Stimulated activated CD4-positive, alpha-beta T cell treated with anti-CD3 and anti-CD28 coated beads, Interleukin-1b, Interleukin-23, amount 100 ng/mL, for 24 hours (primary cell): Measurements from ENCODE around the gene NIPBL.
"Not testable (repeated sequence)": the region's sequence is repeated elsewhere in the genome, so short reads cannot be mapped to it uniquely, and the experiment has no call there.

Experiments used
- DNase-seq, 4 experiments: peaks; one replicate each; pipeline ENCODE4 v3.0.0-alpha.2; 2020; ENCODE audit warnings: low read depth in 4 of 4, low spot score in 1 of 4

The NIPBL gene

DNA sequence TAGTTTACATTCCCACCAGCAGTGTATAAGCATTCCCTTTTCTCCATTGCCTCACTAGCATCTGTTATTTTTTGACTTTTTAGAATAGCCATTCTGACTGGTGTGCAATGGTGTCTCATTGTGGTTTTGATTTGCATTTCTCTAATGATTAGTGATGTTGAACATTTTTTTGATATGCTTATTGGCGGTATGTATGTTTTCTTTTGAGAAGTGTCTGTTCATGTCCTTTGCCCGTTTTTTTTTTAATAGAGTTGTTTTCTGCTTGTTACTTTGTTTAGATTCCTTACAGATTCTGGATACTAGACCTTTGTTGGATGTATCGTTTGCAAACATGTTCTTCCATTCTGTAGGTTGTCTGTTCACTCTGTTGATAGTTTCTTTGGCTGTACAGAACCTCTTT is 25.3 kb downstream of the NIPBL start:
- DNase-seq = no peak

DNA sequence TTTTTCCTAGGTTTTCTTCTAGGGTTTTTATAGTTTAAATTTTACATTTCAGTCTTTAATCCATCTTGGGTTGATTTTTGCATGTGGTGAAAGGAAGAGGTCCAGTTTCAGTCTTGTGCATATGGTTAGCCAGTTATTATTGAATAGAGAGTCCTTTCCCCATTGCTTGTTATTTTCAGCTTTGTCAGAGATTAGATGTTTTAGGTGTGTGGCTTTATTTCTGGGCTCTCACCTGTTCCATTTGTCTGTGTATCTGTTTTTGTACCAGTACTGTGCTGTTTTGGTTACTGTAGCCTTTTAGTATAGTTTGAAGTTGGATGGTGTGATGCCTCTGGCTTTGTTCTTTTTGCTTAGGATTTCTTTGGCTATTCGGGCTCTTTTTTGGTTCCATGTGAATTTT is 25.8 kb downstream of the NIPBL start:
- no peak for DNase-seq

DNA sequence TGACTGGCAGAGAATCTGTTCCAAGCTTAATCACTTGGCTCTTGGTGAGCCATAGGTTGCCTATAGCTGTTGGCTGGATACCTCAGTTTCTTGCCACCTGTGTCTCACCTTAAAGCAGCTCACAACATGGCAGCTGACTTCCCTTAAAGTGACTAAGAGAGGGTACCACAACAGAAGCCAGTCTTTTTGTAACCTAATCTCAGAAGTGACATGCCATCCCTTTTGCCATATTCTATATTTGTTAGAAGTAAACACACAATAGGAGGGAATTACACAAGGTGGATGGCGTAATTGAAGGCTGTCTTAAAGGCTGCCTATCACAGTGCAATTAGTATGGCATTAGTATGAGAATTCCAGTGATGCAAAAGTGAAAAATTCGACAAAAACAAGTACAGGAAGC is 28.1 kb downstream of the NIPBL start:
- DNase-seq = no peak

DNA sequence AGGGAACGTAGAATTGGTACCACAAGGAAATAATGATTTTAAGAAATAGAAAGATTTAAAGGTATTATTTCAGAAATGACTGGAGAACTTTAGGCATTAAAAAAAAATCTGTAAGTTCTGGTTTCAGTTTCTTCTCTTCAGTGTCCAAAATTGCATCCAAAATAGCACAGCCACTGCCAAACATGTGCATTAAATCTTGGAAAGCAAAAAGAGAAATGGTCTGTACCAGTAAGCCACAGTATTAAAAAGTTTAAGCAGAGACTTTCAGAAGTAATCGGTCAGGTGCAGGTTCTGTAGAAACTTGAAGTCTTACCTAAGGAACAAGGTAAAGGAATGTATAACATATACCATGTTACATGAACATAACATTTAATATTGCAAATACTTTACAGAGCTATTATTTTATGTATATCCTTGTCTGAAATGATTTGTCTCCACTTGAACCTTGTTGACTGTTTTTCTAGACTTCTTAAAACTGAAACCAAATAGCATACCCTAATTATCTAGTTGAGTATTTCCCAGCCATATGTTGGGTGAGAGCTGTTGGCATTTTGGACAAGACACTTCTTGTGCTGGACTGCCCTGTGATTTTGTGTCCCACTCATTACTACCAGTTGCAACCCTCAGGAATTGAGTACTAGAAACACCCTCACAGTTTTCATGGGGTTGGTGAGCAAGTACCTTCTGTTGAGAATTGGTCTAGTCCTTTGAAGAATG is 32.1 kb downstream of the NIPBL start:
- DNase-seq = no peak

DNA sequence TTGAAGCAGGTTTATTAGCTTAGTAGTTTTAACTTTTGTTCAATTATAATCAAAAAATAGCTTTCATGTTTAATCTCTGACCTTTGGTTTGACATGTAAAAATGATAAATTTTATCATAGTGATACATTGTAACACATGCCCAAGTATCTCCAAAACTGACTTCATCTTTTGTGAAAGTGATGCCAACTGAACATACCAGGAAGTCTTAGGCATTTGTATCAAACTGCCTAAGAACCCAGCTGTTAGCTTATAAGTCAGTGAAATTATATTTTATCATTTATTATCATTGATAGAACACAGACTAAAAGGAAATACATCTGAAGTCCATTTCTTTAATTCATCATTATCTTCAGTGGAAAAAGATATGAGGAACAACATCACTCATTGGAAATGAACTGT is 39.1 kb downstream of the NIPBL start:
- DNase-seq = no peak

DNA sequence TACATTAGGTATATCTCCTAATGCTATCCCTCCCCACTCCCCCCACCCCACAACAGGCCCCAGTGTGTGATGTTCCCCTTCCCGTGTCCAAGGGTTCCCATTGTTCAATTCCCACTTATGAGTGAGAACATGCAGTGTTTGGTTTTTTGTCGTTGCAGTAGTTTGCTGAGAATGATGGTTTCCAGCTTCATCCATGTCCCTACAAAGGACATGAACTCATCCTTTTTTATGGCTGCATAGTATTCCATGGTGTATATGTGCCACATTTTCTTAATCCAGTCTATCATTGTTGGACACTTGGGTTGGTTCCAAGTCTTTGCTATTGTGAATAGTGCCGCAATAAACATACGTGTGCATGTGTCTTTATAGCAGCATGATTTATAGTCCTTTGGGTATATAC is 40.0 kb downstream of the NIPBL start:
- DNase-seq = not testable (repeated sequence)

DNA sequence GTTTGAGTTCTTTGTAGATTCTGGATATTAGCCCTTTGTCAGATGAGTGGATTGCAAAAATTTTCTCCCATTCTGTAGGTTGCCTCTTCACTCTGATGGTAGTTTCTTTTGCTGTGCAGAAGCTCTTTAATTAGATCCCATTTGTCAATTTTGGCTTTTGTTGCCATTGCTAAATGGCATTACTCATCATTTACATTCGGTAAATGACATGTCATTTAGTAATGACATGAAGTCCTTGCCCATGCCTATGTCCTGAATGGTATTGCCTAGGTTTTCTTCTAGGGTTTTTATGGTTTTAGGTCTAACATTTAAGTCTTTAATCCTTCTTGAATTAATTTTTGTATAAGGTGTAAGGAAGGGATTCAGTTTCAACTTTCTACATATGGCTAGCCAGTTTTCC is 40.8 kb downstream of the NIPBL start:
- not testable (repeated sequence) for DNase-seq

DNA sequence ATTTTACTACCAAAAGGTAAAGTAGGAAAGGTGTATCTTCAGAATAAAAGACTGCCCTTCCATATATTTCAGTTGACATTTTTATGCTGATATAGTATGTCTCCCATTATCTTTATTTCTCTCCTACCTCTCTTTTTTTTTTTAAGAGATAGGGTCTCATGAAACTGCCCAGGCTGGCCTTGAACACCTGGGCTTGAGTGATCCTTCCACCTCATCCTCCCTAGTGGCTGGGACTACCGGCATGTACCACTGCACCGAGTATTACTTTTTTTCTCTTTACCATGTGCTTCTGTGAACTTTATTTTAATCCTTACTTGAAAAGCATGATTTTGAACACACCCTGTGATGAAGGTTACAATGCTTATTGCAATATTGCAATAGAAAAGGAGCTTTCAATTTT is 42.7 kb downstream of the NIPBL start:
- DNase-seq = no peak

DNA sequence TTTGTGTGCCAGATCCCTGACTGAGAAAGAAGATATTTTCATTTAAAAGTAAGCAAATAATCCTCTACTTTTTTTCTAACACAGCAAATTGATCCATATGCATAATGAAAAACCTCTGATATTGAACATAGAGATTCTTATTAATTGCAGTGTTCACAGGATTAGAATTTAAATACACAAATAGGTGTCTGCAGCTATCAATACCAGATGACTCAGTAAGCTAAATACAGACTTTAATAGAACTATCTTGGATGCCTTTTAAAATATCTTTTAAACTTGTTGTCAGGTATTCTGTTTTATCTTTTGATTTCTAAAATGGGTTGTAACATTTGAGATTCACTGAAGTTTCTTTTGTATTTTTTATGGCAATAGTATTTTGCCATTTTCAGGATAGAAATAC is 43.1 kb downstream of the NIPBL start:
- DNase-seq = no peak

DNA sequence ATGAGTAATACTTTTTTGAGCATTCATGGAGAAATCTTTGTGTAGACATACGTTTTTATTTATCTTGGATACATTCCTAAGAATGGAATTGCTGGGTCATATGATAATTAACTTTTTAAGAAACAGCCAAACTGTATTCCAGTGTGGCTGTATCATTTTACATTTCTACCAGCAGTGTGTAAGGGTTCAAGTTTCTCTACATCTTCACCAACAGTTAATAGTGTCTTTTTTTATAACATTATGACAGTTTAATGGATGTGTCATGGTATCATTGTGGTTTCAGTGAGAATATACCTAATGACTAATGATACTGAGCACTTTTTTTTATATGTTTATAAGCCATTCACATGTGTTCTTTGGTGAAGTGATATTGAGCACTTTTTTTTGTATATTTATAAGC is 52.4 kb downstream of the NIPBL start:
- DNase-seq = no peak

DNA sequence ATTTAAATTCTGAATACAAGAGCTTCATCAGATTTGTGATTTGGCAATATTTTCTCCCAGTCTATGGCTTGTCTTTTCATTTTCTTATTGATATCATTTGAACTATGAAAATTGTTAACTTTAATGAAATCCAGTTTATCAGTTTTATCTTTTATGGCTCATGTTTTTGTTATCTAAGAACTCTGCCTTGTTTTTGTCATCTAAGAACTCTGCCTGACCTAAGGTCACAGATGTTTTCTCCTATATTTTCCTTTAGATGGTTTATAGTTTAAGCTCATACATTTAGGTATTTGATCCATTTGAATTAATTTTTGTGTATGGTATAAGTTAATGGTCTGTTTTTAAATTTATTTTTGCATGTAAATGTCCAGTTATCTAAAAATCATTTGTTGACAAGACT is 52.9 kb downstream of the NIPBL start:
- no peak for DNase-seq

DNA sequence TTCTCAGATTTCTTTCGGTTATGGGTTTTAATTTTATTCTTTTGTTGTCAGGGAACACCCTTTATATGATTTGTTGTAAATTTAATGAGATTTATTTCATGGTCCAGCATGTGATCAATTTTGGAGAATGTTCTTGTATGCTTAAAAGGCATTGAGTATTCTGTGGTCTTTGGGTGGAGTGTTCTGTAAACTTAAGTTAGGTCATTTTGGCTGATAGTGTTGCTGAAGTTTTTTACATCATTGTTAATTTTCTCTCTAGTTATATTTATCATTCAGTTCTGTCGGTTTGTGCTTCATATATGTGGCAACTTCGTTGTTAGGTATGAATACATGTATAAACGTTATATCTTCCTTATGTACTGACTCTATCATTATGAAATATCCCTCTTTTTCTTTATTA is 55.5 kb downstream of the NIPBL start:
- DNase-seq = no peak

DNA sequence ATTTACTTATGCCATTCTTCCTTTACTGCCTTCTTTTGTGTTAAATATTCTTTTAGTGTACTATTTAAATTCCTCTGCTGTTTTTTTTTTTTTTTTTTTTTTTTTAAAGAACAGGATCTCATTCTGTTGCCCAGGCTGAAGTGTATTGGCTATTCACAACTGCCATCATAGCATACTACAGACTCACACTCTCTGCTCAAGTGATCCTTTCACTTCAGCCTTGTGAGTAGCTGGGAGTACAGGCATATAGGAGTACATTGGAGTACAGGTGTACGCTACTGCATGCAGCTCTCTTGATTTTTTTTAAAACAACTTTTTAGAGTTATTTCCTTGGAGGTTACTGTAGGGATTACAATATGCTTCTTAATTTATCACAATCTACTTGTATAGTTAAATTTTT is 56.1 kb downstream of the NIPBL start:
- no peak for DNase-seq

DNA sequence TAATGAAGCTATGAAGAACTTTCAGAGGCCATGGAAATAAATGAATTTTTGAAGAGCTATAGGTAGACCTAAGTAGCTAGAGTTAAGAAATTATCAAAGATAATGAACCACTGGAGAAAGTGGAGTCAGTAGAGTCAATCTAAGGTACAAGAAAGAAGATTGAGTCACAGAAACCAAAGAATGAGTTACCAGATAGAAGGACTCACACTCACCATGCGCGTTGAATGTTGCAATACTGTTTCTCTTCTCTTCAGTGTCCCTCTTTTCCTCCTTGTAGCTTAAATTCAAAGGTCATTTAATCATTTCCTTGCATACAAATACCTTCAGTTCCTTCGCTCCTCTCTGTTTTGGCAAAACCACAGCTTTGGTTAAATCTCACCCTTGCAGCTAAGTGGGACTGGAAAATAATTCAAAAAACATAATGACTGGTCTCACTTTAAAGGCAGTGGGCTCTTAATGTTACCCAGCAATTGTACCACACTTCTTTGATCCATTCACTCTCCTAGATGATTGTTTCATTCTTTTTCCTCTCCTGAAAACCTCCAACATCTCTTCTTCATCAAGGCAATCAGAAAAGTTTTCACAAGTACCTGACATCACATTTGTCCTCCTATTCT is 58.3 kb downstream of the NIPBL start:
- no peak for DNase-seq

DNA sequence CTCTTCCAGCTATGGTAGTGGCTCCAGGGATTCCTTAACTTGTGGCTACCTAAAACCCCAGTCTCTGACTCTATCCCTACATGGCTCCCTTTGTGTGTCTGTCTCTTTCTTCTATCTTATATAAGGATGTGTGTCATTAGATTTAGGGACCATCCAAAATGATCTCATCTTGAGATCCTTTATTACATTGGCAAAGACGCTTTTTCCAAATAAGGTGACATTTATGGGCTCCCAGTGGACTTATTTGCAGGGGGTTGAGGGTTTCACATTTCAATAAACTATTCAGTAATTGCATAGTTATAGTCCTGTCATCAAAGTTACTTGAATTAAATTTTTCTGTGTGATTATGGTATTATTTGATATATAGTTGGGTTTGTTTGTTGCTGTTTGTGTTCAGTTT is 59.2 kb downstream of the NIPBL start:
- no peak for DNase-seq

DNA sequence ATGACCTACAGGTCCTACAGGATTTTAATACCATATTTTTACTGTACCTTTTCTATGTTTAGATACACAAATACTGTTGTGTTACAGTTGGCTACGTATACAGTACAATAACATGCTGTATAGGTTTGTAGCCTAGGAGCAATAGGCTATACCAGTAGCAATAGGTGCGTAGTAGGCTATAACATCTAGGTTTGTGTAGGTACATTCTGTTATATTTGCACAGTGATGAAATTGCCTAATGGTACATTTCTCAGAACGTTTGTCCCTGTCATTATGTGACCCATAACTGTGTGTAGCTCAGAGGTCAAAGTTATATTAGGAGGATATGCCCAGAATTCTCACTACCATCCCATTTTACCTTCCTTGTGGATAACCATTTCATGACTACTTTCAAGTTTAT is 59.7 kb downstream of the NIPBL start:
- no peak for DNase-seq

DNA sequence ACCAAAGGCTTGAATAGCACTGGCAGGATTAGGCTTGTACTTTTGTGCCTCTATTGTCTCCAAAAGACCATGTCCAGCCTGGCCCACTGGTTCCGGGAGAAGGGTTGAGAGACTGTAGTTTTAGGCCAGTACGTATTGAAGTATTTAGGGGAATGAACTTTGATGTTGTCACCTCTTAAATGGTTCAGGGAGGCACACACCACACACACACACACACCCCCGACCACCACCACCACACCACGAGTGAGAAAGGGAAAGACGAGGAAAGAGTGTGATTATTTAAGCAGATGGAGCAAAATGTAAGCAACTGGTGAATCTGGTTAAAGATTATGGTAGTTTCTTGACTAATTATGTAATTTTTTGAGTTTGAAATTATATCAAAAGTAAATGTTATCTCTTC is 61.6 kb downstream of the NIPBL start:
- DNase-seq = no peak

DNA sequence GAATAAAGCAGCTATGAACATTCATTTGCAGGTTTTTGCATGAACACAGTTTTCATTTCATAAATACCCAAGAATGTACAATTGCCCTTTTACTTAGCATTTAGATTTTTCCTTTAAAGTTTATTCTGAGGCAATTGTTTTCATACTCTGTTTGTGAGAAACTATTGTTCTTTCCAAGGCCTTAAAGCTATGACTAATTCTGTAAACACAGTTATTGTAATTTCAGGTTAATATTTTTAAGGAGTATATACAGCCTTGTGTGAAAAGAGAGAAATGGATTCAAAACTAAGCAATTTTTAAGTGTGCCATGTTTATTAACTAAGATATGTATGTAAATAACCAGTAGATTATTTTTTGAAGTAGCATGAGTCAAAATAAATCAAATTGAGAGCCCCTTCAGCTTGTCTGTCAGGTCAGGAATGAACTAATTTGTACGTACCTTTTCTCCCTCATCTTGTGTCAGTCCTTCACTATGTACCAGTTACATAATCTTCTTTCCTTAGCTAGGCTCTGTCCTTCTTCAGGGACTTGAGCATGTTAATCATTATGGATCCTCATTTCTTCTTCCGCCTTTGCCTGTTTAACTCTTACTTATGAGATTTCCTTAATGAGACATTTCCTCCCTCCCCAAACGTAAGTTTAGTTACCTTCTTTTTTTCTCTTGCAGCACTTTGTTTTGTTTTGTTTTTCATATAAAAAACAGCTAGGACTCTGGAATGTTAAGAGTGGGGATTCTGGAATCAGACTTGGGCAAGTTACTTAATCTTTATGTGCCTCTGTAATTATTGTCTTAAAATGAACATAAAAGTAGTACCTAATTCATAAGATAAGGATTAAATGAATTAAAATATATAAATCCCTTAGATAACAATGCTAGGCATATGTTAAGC is 63.6 kb downstream of the NIPBL start:
- DNase-seq = no peak

DNA sequence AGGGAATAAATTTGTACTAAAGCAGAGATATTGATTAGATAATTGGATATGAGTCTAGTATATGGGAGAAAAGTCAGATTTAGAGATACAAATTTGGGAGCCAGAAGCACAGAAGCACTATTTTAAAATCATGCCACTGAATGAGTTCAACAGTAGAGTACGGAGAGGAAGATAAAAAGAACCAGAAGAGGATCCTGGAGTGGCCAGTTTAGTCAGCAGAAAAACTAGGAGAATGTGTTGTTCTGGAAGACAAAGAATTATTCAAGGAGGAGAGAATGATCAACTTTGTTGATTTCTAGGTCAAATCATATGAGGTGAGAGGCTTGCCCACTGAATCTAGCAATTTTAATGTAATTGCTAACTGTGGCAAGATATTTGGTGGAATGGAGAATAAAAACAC is 67.0 kb downstream of the NIPBL start:
- no peak for DNase-seq

DNA sequence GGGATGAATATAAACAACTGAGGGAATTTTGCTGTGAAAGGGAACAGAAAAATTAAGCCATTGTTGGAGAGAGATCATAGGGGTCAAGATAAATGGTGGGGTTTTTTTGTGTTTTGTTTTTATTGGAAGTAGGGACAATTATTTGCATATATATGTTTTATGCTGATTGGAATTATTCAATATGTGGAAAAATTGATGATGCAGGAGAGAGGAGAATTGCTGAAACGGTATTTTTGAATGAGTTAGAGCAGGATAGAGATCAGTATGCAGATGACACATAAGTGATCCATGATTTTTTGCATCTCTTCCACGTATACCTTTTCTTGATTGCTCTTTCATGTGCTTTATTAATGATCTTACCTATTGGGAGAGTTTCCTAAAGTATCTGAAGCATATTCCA is 67.5 kb downstream of the NIPBL start:
- no peak for DNase-seq

DNA sequence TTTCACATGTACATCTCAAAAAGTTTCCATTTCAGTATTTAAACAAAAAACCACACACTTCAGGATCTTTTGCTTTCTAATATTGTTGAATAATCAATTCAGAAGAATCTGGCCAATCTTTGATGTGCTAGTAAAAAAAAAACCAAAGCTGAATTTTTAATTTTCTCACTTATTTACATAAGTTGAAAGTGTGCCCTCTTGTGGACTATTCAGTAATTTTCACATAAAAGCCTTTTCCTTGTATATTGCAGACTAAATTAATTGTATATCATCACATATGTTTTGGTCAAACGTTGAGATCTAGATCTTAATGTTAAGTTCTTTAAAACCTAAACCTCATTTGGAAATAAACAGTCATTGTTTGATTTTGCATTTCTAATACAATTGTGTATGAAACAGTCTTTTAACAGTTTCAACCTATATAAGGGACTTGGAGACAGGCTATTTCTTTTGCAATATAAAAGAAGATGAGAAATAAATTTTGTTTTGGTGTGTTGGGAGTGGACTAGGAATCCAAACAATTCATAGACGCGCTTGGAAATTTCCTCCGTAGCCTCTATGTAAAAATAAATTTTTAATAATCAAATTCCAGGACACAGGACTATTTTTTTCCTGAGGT is 68.1 kb downstream of the NIPBL start:
- no peak for DNase-seq

DNA sequence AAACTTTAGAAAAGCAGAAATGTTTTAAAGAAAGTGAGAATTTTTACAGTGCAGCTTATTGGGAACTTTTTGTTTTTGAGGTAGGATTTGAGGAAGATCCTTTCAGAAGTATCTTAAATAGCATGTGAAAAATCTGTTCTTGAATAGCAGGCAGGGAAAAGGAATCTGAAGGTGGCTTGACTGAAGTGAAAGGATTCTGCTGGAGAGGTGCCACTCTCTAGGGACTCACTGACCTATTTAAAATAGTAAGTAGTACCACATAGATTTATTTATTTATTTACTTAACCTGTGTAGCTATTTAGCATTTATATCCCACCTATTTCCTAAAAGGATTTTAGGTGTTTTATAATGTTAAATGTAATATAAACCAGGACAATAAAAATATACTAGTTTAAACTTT is 69.1 kb downstream of the NIPBL start:
- DNase-seq = no peak
